Subcutaneous adipose tissue (tissue), 4 donors: ENCODE measurements around the gene INPP4A. TPM values are rescaled to one million over a fixed set of nuclear protein-coding genes. Genes with fewer than 3 reads are reported as not detected.

Experiments
- total RNA-seq, 4 donors: library from RNA; depleted of rRNA; stranded (reverse); fragments of >200 nt; gene quantifications; one replicate each; pipeline ENCODE4 v1.1.0, GENCODE V29; 2016
- TF ChIP-seq, protein P1 (sequence below): fragments of 450-650 bp; IDR thresholded peaks from one replicate; pipeline ENCODE4 v1.5.1; 2016; ENCODE audit warnings: low read depth, mild to moderate bottlenecking, control low read depth, antibody characterized with exemption, moderate library complexity

The INPP4A gene
- total RNA-seq, 4 donors from 2014 or later: 18.9 to 38.2 (median 22.0) TPM

DNA sequence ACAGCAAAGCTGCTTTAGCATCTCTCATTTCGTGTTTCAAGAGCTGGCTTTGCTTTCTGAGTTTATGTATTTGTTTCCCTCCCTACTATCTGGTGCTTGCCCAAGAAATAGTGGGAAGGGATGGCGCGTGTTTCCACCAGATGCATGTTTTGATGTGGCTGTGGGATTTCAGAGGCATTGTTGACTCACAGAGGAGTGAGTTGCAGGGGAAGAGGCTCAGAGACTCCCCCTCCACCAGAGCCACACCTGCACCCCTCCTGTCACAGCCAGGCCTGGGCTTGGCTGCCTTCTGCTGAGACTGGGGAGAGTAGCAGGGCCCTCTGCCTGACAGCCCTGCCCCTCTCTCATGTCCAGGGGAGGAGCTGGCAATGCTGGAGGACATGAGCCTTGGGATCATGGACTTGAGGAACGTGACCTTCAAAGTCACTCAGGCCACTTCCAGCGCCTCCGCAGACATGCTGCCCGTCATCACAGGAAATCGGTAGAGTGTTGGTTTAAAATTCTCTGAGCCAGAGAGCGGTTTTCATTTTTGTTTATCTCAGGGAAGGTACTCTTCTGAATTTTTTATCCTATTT lies 120.7 kb downstream of the INPP4A start:
- TF ChIP-seq, protein P1, sequence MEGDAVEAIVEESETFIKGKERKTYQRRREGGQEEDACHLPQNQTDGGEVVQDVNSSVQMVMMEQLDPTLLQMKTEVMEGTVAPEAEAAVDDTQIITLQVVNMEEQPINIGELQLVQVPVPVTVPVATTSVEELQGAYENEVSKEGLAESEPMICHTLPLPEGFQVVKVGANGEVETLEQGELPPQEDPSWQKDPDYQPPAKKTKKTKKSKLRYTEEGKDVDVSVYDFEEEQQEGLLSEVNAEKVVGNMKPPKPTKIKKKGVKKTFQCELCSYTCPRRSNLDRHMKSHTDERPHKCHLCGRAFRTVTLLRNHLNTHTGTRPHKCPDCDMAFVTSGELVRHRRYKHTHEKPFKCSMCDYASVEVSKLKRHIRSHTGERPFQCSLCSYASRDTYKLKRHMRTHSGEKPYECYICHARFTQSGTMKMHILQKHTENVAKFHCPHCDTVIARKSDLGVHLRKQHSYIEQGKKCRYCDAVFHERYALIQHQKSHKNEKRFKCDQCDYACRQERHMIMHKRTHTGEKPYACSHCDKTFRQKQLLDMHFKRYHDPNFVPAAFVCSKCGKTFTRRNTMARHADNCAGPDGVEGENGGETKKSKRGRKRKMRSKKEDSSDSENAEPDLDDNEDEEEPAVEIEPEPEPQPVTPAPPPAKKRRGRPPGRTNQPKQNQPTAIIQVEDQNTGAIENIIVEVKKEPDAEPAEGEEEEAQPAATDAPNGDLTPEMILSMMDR: no peak

DNA sequence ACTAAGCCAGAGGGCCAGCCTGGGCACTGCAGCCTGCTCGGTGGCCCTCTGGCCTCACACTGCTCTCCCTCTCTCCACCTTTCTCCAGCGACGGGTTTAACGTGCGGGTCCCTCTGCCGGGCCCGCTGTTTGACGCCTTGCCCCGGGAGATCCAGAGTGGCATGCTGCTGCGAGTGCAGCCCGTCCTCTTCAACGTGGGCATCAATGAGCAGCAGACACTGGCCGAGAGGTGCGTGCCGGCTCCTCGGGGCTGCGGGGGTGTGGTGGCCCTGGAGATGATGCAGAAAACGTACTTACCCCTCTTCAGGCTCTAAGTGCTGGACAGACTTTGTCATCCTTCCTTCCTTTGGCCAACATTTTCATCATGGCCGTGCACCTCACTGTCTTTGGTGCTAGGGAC lies 121.3 kb downstream of the INPP4A start:
- TF ChIP-seq, protein P1: no peak

DNA sequence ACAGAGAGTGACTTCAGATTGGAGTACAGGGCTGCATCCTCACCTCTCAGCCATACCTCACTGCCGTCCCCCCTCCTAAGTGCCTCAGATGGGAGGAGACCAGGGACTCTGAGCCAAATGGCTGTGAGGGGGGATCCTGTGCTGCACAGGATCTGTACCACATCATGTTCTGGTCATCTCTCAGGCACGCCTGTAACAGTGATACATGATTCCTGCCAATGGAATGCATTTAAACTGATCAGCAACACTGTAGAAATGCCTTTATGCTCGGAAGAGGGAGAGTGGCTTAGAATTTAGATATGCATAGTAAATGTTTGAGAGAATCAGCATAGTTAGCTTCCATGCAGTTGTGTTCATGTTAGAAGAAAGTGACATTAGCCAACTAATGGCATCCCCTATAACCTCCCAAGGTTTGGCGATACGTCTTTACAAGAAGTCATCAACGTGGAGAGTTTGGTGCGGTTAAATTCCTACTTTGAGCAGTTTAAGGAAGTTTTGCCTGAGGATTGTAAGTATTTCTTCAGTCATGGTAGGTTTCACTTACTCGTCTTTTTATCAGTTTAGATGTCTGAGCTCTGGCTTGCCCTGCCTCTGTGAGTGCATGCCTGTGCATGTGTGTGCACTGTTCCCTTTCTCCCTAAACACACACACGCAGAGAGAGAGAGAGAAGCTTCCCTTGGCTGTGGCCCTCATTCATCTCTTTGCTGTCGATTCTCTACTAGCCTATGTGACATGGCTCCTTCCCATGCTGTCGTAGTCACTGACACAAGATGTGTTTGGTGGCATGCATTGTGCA lies 123.7 kb downstream of the INPP4A start:
- TF ChIP-seq, protein P1: no peak

DNA sequence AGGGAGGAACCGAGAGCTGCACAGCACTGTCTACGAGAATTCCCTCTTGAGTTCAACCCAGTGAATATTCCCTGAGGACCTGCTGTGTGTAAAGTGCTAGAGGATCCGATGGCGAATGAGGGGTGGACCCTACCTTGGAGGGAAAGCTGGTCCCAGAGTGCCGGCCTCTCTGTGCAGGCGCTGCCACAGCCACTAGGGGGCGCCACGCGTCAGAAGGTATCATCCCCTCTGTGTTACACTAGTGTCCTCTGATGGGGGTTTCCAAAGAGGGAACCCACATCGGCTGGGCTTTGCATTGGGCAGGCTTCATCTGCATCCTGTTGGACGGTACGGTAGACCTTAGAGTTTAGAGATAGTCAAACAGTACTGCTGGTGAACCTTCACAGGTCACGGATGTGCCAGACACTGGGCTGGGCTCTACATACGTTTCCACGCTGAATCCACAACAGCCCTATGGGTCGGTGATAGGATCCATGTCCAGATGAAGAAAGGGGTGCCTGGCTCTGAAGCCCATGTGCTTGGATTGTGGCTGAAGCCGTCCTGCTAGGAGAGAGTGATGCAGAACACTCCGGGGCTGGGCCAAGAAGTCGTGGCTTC lies 124.6 kb downstream of the INPP4A start:
- TF ChIP-seq, protein P1: no peak

DNA sequence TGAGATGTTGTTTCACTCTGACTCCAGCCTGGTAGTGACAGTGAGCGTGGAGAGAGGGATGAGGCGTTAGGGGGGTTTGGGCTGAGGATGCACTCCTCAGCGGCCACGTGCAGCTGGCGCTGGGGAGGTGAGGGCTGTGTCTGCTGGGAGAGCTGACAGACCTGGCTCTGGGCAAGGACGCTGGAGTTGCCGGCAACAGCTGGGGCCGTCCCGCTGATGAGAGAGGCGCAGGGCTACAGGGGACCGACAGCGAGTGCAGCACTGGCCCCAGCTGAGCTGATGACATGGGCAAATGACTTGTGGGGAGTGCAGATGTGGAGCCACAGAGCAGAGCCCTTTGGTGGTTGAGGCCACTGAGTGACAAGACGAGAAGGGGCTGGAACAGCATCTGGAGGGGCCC lies 125.3 kb downstream of the INPP4A start:
- TF ChIP-seq, protein P1: no peak

DNA sequence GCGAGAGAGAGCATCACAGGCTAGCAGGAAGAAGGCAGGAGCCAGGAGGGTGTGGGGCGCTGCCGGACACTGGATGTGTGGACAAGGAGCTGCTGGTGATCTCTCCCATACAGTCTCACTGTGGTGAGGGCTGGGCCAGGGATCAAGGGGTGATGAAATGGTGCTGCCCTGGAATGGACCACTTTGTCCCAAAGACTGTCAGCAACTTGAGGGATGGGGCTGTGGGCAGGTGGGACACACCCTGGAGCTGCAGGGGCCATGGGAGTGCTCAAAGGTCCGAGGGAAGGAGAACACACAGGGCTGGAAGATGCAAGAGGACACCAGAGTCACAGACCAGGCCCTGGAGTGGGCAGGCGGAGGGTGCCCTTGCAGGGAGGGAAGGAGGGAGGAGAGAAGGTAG lies 125.7 kb downstream of the INPP4A start:
- TF ChIP-seq, protein P1: no peak

DNA sequence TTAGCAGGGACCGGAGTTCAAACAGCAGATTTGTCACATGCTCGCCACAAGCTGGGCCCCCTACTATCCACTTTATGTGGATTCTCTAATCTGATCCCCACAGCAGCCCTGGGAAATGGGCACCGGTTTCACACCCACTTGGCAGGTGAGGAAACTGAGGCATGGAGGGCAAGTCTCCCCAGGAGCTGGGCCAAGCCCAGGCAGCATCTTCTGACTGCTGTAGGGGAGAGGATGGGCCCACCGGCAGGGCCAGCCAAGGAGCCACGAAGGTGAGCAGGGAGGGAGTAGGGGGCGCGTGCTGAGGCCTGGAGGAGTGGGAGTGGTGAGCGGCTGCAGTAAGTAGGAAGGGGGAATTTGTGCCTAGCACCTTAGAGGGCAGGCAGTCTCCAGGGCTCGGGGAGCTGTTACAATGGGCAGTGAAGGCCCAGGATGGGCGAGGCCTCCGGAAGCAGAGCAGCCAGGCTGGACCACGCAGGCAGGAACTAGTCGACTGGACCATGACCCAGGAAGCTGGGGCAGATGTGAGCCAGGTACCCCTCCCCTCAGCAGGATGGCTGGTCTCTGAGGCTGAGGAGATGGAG lies 126.6 kb downstream of the INPP4A start:
- TF ChIP-seq, protein P1: no peak
